ENCODE data around the gene MSANTD3. TPM values are rescaled to one million over a fixed set of nuclear protein-coding genes. Genes with fewer than 3 reads are reported as not detected.

MSANTD3 gene
- total RNA-seq, 1 donor from 2014 or later: 11.1 TPM

DNA sequence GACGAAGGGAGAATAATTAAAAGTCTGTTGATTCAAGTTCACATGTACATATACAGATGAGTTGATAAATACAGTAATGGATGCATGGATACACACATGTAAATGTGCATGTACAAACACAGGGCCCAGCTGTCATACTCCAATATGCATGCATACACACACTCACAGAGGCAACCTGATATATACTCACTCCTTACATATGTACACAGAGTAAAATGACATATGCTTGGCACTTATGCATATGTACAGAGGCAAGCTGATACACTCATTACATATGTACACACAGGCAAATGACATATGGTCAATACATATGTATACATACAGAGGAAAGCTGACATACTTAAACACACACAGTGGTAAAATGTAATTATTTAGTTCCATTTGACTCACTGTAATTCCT is 38.8 kb downstream of the MSANTD3 start:
- DNase-seq: no peak

DNA sequence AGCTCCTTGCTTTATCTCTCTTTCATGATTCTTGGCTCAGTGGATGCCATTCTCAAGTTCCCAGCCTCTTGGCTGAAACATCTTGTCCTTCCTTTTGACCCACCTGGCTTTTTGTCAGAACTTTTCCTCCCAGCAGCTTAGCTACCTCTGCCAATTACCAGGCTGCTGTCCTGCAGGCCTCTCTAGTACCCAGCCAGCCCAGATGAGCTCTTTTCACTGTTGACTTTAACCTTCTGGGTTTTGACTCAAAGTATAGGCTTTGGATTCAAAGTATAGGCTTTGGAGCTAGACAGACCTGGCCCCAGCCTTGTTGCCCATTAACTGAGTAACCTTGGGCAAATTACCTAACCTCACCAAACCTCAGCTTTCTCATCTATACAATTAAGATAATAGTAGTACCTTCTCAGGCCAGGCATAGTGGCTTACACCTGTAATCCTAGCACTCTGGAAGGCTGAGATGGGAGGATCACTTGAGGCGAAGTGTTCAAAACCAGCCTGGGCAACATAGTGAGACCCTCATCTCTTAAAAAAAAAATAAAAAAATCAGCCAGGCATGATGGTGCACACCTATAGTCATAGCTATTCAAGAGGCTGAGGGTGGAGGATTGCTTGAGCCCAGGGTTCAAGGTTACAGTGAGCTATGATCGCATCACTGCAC is 39.4 kb downstream of the MSANTD3 start:
- DNase-seq: no peak

DNA sequence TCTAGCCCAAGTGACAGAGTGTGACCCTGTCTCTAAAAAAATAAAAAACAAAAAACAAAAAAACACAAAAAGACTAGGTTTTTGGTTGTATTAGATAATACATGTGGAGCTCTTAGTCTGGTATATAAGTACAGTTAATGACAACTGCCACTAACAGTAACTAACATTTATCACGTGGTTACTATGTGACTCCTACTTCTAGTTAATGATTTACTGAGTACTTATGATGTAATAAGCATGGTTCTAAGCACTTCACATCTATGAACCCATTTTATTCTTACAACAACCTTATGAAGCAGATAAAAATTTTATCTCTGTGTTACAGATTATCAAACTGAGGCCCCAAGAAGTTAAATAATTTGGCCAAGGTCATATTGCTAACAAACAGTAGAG is 39.9 kb downstream of the MSANTD3 start:
- no peak for DNase-seq

DNA sequence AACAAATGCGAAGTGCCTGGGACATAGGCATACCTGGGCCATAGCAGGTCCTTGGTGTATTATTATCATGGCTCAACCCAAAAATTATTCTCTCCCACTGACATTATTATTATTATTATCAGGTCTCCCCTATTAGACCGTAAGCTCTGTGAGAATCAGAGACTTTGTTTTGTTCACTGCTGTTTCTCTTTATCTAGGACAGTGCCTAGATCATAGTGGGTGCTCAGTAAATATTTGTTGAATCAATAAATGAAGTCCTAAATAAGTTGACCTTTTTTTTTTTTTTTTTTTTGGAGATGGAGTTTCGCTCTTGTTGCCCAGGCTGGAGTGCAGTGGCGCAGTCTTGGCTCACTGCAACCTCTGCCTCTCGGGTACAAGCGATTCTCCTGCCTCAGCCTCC is 41.1 kb downstream of the MSANTD3 start:
- DNase-seq: no peak

DNA sequence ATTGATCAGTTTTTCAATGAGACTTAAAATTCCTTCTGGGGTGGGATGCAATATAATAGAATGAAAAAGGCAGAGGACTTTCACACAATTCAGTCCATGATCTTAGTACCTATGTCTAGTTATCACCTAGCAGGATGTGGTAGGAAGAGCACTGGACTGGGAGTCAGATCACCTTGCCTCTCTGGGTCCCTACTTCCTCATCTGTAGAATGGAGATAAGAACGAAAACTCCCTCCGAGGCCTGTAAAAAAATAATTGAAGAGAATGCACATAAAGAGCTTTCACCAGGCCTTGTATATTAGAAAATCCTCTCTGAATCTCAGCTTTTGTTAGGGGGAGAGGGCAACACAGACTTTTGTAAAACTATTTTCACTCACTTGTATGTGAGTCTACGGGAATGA is 45.3 kb downstream of the MSANTD3 start:
- DNase-seq: no peak

DNA sequence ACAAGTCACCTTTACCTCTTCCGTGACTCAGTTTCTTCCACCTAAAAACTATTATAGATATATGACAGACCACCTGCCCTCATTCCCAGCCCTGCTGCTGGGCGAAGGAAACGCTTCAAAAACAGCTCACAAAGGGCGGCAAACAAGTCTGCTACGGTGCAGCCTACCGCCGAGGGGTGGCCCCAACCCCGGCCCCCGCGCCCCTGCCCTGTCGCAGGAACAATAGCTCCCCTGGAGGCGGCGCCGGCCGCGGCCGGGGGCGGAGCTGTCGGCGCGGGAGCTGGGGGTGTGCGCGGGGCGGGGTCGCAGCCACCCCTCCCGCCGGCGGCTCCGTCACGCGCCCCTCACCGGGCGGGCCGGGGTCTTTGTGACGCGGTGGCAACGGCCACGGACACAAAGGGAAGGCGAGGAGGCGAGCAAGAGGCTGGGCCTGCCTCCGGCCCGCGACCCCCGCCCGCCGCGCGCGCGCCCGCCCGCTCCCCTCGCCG is 45.9 kb downstream of the MSANTD3 start, which contains the start of gene TMEFF1:
TMEFF1 (plus strand) TSS at position 362 of the 488 bp plus-strand sequence. CDS start 396 bp downstream, outside the sequence.
- DNase-seq: peak; percentile 39

DNA sequence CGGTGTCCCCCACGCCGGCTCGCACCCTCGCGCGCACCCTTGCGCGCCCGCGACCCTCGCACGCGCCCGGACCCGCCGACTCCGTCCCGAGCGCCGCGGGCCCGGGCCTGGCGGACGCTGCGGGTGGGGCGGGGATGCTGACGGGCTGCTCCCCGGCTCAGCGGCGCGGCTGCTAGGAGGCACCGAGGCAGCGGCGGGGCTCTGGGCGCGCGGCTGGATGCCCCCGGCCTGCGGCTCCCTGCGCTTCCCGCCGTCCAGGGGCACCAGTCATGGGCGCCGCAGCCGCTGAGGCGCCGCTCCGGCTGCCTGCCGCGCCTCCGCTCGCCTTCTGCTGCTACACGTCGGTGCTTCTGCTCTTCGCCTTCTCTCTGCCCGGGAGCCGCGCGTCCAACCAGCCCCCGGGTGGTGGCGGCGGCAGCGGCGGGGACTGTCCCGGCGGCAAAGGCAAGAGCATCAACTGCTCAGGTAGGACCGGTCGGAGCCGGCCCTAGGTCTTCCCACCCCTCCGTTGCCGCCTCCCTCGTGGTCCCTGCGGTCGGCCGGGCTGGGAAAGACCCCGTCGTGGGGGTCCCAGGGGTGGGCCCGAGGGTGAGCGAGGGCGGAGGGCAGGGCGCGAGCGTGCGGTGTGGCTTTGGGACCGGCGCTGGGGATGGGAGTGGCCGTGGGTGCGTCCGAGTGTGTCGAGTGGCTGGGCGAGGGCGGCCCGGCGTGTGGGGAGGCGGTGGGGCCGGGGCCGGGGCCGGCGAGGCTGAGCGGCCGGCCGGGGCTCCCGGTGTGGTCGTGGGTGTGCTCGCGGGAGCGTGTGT is 46.5 kb downstream of the MSANTD3 start:
- no peak for DNase-seq

DNA sequence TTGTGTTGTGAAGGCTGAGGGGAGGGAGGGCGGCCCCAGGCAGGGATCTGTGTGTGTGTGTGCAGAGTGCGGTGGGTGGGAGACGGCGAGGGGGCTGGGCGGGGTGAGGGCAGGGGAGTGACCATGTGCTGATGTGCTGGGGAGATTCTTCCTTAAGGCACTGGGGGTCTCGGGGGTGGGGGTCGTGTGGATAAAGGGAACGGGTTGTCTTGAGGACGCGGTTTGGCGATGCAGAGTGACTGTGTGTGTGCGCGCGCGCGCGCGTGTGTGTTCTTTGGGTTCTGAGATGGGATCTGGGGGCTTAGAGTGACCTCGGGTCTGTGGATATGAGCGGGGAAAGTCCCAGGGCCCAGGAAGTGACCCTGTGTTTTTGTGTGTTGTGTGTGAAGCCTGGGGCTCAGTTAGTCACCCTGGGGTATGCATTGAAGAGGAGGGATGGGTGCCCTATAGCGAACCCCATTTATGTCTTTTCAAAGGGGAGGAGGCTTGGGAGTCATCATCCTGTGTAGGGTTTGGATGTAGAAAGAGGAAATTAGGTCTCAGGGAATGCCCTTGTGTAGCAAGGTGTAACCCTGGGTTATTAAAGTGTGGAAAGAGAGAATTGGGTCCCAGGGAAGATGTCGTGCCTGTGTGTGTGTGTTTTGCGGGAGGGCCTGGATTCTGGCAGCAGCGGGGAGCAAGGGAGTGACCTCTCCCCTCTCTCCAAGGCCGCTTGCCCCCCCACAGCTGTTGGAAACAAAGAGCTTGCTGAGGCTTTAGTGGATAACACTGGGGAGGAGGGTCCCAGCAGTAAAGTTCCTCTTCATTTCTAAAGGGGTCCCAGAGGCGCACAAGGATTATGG is 47.4 kb downstream of the MSANTD3 start:
- no peak for DNase-seq

DNA sequence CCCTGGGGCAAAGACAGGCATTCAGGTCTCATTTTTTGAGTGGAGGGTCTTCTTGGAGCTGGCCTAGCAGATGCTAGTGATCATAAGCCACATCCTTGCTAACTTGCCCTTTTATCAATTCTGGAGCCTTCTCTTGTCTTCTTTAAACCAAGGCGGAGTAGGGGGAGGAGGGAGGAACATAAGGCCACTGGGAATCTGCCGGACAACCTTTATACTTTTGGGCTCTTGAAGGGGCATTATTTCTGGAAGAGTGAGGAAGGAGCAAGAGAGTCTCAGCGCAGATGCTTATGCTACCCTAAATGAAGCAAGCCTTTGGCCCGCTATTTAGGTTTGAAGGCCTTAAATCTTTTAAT is 48.0 kb downstream of the MSANTD3 start:
- peak; percentile 73 for DNase-seq

DNA sequence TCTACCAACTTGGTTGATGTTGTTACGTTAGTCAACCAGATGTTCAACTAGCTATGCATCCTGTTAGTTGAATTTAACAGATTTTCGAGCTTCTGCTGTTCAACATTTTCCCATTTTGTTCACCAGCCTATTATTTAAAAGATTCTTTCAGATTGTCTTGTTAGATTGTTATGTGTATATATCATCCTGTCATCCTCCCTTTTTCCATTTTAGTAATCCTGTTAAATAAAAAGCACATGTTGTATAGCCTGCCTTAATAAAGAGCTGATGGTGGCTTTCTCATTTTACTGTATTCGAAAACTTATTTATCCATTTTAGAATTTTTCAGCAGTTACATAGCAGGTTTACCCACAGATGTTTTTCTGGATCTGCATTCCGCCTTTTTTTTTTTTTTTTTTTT is 50.3 kb downstream of the MSANTD3 start:
- peak; percentile 85 for DNase-seq

DNA sequence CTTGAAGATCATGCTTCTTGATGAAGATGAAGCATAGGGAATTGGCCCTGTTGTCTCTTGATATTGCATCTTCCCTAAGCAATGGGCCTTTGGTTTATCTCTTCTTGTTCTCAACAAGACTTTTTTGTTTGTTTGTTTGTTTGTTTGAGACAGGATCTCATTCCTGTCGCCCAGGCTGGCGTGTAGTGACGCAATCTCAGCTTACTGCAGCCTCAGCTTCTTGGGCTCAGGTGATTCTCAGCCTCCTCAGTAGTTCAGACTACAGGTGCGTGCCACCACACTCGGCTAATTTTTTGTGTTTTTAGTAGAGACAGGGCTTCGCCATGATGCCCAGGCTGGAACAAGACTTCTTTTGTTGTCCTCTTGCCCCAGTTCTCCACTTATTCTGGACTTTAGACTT is 51.2 kb downstream of the MSANTD3 start:
- DNase-seq: no peak

DNA sequence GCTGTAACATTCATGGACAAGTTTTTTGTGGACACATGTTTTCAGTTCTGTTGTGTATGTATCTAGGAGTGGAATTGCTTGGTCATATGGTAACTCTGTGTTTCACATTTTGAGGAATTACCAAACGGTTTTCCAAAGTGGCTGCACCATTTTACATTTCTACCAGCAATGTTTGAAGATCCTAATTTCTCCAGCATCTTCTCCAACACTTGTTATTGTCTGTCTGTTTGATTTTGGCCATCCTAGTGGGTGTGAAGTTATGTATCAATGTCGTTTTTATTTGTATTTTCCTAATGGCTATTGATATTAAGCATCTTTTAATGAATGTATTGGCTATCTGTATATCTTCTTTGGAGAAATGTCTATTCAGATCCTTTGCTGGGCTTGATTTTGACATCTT is 52.9 kb downstream of the MSANTD3 start:
- no peak for DNase-seq

DNA sequence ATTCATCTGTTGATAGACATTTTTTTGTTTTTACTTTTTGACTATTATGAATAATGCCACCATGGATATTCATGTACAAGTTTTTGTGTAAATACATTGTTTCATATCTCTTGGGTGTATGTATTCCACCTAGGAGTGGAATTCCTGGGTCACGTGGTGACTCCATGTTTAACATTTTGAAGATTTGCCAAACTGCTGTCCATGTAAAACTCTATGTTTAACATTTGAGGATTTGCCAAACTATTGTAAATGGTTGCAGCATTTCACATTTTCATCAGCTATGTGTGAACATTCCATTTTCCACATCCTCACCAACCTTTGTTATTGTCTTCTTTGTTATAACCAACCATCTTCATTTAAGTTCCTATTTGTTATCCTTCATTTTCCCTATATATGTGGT is 58.3 kb downstream of the MSANTD3 start:
- no peak for DNase-seq

DNA sequence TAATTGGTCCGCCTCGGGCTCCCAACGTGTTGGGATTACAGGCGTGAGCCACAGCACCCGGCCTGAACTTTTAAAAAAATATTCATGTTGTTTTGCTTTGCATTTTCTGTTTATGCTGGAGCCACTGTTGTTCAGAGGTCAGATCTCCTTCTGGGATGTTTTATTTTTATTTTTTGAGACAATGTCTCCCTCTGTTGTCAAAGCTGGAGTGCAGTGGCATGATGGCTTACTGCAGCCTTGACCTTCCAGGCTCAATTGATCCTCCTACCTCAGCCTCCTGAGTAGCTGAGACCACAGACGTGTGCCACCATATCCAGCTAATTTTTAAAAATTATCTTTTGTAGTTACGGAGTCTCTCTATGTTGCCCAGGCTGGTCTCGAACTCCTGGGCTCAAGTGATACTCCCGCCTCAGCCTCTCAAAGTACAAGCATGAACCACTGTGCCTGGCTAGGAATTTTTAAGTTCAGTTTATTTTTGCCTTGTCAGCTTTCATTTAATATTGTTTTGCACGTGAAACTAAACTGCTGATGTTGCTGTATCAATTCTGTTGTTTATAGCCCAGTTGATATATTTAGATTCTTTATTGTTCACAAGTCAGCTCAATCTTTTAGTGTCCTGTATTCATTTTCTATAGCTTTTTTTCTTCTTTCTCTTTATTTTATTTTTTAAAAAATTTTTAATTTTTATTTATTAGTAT is 59.7 kb downstream of the MSANTD3 start:
- DNase-seq: no peak

DNA sequence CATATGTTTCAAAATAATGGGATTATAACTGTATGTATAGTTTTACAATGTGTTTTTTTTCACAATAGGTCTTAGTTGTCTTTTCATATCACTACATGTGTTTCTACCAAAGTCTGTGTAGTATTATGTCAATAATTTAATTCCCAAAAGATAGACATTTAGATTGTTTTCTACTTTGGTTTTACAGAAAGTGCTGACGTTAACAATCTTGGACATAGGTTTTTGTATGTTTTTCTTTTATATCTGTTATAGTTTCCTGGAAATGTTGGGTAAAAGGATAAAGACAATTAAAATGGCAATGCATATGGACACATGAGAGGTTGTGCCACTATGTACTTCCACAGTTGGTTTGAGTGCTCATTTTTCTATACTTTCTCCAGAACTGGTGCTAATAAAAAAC is 61.2 kb downstream of the MSANTD3 start:
- DNase-seq: no peak

DNA sequence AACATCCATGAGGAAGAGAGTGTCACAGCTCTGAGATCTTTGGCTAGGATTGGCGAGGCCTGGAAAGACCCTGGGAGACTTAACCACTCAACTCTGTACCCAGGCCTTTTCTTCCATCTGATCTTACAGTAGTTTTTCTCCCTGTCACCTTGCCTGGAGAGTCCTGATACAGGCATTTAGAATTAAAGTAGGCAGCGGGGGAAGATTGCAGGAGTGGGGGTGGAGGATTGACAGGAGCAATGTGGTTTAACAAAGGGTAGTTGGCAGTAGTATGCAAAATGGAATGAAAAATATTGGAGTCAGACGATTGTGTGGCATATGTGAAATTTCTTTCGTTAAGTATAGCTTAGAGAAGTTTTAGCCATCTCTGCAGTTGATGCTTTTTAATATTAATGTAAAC is 62.9 kb downstream of the MSANTD3 start:
- DNase-seq: no peak

DNA sequence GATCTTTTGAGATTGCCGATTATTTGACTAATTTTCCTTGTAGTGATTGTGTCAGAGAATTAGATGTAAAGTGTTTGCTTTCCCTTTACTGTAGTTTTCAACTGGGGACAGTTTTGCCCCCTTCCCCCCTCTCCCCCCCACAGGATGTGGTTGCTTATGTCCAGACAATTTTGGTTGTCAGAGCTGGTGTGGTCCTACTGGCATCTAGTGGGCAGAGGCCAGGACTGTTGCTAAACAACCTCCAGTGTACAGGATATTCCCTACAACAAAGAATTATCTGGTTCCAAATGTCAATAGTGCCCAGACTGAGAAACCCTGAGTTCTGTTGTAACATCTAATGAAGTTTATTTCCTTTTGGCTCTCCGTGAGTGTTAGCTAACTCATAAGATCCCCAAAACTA is 66.0 kb downstream of the MSANTD3 start:
- no peak for DNase-seq

DNA sequence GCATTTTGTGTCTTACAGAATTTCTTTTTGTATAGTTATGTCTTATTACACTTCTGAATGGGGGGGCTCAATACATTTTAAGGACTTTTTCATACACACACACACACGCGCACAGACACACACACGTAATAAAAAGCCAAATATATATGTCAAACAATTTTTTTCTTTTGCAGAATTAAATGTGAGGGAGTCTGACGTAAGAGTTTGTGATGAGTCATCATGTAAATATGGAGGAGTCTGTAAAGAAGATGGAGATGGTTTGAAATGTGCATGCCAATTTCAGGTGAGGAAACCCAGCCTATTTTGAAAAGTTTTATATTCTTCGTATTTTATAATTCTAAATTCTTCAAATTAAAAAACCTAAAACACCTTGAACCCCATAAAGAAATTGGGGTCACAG is 71.6 kb downstream of the MSANTD3 start:
- DNase-seq: no peak

DNA sequence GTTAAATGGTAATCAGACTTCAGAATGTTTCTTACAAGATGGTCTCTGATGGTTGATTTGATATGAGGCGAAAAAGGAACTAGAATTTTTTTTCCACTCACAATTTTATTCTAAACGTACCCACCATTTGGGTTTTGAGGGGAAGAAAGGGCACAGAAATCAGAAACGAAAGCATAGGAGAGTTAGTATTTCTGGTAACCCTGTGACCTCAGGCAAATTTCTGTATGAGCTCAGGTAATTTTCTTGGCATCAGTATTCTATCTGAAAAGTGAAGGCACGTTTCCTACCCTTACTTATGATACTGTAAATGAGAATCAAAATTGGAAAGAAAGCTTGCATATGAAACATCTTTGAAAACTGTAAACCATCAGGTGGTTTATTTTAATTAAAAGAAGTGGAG is 72.5 kb downstream of the MSANTD3 start:
- no peak for DNase-seq

DNA sequence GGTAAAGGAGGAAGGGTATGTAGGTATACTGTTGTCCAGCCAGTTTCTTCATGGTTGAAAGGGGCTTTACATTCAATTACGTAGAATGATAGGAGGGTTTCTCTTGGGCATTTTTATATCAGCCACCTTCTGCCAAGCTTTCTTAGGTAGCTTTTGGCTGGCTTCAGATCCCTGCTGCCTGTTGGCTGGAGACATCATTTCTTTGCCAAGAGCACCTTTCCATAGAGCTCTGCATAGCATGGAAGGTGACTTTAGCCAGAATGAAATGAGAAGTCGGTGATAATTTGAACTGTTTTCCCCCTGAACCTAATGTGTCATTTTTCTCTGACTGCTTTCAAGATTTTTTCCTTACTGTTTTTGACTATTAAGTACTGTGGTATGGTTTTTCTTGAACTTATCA is 72.9 kb downstream of the MSANTD3 start:
- no peak for DNase-seq
